HepG2 (cell line): ENCODE data around the gene VRK3. TPM values are rescaled to one million over a fixed set of nuclear protein-coding genes. Genes with fewer than 3 reads are reported as not detected.
A peak's percentile ranks its signal among the peaks of the same experiment; 100 is the strongest.

Source experiments
- CEBPG ChIP-seq: IDR thresholded peaks from 2 replicates; pipeline ENCODE4 v1.6.1; 2016
- FIP1L1 ChIP-seq: fragments of 200-400 bp; formaldehyde crosslinking; IDR thresholded peaks from 2 replicates; pipeline ENCODE4 v1.6.1; 2018; ENCODE audit warnings: low read depth, mild to moderate bottlenecking, low read length, moderate library complexity, borderline replicate concordance; ENCODE audit not compliant: insufficient read depth
- FOXP4 ChIP-seq: sonication (generic); formaldehyde crosslinking; IDR thresholded peaks from 2 replicates; pipeline ENCODE4 v1.4.0; 2020; ENCODE audit warnings: missing genetic modification reagents
- HMGXB4 ChIP-seq, 2 experiments: sonication (generic) in 1 of 2; formaldehyde crosslinking in 1 of 2; IDR thresholded peaks; 2 replicates each; pipeline versions ENCODE4 v1.4.0 to v1.6.1; 2018 to 2020; ENCODE audit warnings: missing genetic modification reagents in 2 of 2, borderline replicate concordance in 1 of 2, low read depth in 1 of 2, mild to moderate bottlenecking in 1 of 2, missing biosample characterization in 1 of 2
- KDM5B ChIP-seq: sonication (generic); formaldehyde crosslinking; IDR thresholded peaks from 2 replicates; pipeline ENCODE4 v1.4.0; 2020; ENCODE audit warnings: missing genetic modification reagents, mild to moderate bottlenecking, borderline replicate concordance
- UBTF ChIP-seq: sonication (generic); formaldehyde crosslinking; IDR thresholded peaks from 2 replicates; pipeline ENCODE4 v1.4.0; 2020; ENCODE audit warnings: mild to moderate bottlenecking, missing genetic modification reagents
- ZBTB40 ChIP-seq, 2 experiments: fragments of 450-650 bp in 1 of 2; sonication (generic) in 1 of 2; formaldehyde crosslinking in 1 of 2; IDR thresholded peaks; 2 replicates each; pipeline versions ENCODE4 v1.6.1 to v1.8.0; 2016 to 2022; ENCODE audit warnings: antibody characterized with exemption in 1 of 2, mild to moderate bottlenecking in 1 of 2, missing genetic modification reagents in 1 of 2
- ZBTB7B ChIP-seq: sonication (generic); formaldehyde crosslinking; IDR thresholded peaks from 2 replicates; pipeline ENCODE4 v1.4.0; 2020; ENCODE audit warnings: missing genetic modification reagents
- ZMYM3 ChIP-seq: sonication (generic); formaldehyde crosslinking; IDR thresholded peaks from 2 replicates; pipeline ENCODE4 v1.5.1; 2020; ENCODE audit warnings: mild to moderate bottlenecking, missing genetic modification reagents
- ZNF33A ChIP-seq: sonication (generic); formaldehyde crosslinking; IDR thresholded peaks from 2 replicates; pipeline ENCODE4 v1.5.1; 2020; ENCODE audit warnings: missing genetic modification reagents, mild to moderate bottlenecking, moderate library complexity, borderline replicate concordance
- ZNF446 ChIP-seq: sonication (generic); formaldehyde crosslinking; IDR thresholded peaks from 2 replicates; pipeline ENCODE4 v1.5.0; 2020; ENCODE audit warnings: mild to moderate bottlenecking, missing genetic modification reagents
- ZNF564 ChIP-seq: sonication (generic); formaldehyde crosslinking; IDR thresholded peaks from 2 replicates; pipeline ENCODE4 v1.8.1; 2023; ENCODE audit warnings: mild to moderate bottlenecking, missing genetic modification reagents
- polyA plus RNA-seq, 8 experiments: library from polyadenylated mRNA; depleted of rRNA in 3 of 8; stranded (reverse) in 7 of 8; unstranded in 1 of 8; fragments of >200 nt; fragmentation: Illumina TruSeq in 4 of 8; extraction: Trizol in 4 of 8; gene quantifications; 2 replicates each; pipeline versions ENCODE4 v1.2.1 to v1.2.3, GENCODE V29; 2011 to 2016; ENCODE audit warnings: low read depth in 4 of 8, missing spikeins in 1 of 8, mixed read lengths in 1 of 8; ENCODE audit not compliant: insufficient read depth in 1 of 8
- total RNA-seq, 5 experiments: library from RNA; depleted of rRNA; stranded (reverse); fragments of >200 nt; fragmentation: Illumina TruSeq; extraction: Trizol; gene quantifications; 2 replicates each; pipeline ENCODE4 v1.2.3, GENCODE V29; 2016; ENCODE audit warnings: low read depth in 1 of 5

The VRK3 gene
- total and polyA plus RNA-seq, 2 of the 13 experiments (the other 11 are each of a cell fraction or from before 2014, with no cell fraction given), result 23.8 to 28.3 TPM

GRCh38 chr19:49937750-49938381 lies 87.3 kb downstream of the VRK3 start (continued):
- TF ChIP-seq ZBTB40 (IDR thresholded peaks at IDR 0.05), result no peak
- no peak for TF ChIP-seq ZBTB40 (CRISPR knock-in tag; IDR thresholded peaks at IDR 0.05)
- TF ChIP-seq ZNF564, result no peak
- no peak for TF ChIP-seq UBTF (CRISPR knock-in tag)
- peak; percentile 52; the same call in 1 of the 2 replicates for TF ChIP-seq KDM5B (CRISPR knock-in tag)
- 0 out of 2 replicates have a peak, but pooled peaks have one; percentile 46 for TF ChIP-seq ZBTB7B (CRISPR knock-in tag)
- no peak for TF ChIP-seq FOXP4 (CRISPR knock-in tag)
- no peak for TF ChIP-seq ZNF446 (CRISPR knock-in tag)
- no peak for TF ChIP-seq FIP1L1
- peak; percentile 48; the same call in 1 of the 2 replicates for TF ChIP-seq ZMYM3
- TF ChIP-seq HMGXB4 (CRISPR knock-in tag; IDR thresholded peaks at IDR 0.05; ENCODE audit: borderline replicate concordance in 1 of 2, low read depth in 1 of 2), result peak in 1 of 2 experiments; percentile 58; a peak in 1 of 4 replicates
- TF ChIP-seq CEBPG (CRISPR knock-in tag), result peak; percentile 56
- no peak for TF ChIP-seq ZNF33A (CRISPR knock-in tag)
